HUDEP-2 (cell line): ENCODE data around the gene TSR1.

Experiments
- DNase-seq, 76 experiments: peaks; one replicate each; lab custom pipeline; 2025; ENCODE audit not compliant: unreplicated experiment in 76 of 76; lab: John Stamatoyannopoulos, UW

The TSR1 gene

GRCh38 chr17:2336215-2336851 lies at the start of gene TSR1:
TSS of gene TSR1 (minus strand) at chr17:2336457. CDS start at chr17:2336427, 30 bp downstream.
- DNase-seq = peak in 75 of 76 experiments; percentile 21 to 91 (median 78)

GRCh38 chr17:2385240-2386210 lies 49.3 kb upstream of the TSR1 start:
- DNase-seq = no peak

- DNase-seq = no peak
Measured at GRCh38 chr17:2384439-2385127, 48.3 kb upstream of the TSR1 start.

DNA sequence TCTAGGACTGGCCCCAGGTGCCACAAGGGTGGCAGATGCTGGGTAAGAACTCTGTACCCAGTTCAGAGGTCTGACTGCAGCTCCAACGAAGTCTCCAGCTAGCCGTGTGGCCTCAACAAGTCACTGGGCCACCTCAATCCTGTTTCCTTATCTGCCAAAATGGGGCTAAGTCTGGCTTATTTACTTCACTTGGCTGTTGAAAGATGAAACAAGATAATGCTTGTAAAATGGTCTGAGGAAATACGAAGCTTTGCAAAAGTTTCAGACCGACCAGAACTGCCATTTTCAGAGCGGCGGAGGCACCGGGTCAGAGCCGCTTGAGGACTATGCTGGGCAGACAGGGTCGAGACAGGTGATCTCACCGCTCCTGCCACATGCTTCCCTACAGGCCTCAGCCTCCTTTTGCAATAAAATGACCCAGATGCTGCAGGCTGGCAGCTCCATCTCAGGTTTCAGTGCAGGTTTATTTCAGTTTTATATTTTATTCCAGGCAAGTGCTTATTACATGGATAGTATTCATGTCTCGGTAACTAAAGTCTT lies 47.4 kb upstream of the TSR1 start:
- DNase-seq = no peak

GRCh38 chr17:2380950-2381649 lies 44.8 kb upstream of the TSR1 start:
- DNase-seq = peak in 23 of 76 experiments; percentile 2 to 53 (median 15)

DNA sequence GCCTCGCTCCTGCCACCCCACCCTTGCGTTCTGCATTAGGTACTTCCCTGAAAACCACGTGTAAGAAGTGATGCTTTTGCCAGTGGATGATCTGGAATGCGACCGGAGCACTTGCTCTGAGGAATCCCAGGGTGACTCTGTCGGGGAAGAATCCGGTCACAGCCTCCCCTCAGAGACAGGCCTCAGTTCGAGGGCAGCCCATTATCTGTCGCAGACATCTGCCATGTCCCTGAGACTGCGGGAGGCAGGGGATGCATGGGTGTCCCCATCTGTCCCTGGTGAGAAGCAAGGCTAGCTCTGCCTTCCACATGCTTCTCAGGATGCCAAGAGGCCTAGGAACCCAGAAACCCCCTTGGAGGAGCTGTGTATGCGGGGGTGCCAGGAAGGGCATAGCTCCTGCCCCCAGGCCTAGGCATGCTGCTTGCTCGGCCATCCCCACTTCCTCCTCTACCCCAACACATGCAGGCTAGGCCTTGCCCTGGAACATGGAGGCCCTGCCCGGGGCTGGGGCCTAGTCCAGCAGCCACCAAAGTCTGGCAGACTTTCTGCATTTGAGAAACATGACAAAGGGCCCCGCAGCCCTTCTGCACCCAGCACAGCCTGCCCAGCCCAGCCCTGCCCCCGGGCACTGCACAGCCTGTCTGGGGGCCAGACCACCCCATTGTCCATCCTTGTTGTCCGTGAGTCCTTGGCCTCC lies 44.1 kb upstream of the TSR1 start:
- DNase-seq = peak in 1 of 76 experiments; percentile 6

DNA sequence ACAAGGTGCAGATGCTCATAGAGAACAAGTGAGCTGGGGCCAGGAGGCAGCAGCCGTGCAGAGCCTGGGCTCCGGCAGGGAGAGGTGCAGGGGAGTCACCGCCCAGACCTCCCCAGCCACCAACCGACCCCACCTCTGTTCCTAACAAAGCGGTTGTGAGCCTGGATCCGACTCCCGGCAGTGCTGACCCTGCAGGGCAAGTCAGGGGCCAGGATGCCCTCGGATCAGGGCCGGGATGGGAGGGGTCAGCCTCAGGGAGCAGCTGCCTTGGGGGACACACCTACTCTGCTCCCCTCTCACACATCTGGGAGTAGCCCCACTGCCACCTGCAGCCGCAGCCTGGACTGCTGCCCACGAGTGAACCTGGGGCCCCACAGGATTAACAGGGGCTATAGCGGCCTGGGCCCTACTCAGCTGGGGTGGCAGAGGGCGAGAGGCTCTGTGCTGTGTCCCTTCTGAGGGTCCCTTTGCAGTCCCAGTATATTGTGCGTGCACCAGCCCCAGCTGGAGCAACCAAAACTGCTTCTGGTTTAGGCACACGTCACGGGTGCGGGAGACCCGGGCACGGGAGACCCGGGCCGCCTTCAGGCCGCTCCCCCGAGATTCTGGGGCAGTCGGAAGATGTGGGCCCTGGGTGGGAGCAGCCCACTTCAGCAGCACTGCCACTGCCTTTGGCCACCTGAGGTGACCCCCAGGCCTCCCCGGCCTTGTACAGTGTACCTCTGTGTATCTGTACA lies 43.4 kb upstream of the TSR1 start:
- no peak for DNase-seq

- DNase-seq = no peak
Measured at GRCh38 chr17:2378905-2379304, 42.6 kb upstream of the TSR1 start.

GRCh38 chr17:2377659-2378058 lies 41.4 kb upstream of the TSR1 start:
- DNase-seq = no peak

GRCh38 chr17:2376107-2376506 lies 39.9 kb upstream of the TSR1 start:
- DNase-seq = no peak

DNA sequence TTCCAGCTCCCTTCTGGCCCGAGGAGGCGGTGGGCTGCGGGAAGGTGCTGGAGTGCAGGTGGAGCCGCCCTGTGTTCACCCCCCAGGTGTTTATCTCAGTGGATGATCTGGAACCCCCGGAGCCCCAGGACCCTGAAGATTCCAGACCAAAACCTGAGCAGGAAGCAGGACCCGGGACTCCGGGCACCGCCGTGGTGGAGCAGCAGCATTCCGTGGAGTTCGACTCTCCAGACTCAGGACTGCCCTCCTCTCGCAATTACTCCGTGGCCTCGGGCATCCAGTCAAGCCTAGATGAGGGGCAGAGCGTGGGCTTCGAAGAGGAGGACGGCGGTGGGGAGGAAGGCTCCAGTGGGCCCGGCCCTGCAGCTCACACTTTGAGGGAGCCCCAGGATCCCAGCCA lies 39.1 kb upstream of the TSR1 start:
- DNase-seq = no peak

DNA sequence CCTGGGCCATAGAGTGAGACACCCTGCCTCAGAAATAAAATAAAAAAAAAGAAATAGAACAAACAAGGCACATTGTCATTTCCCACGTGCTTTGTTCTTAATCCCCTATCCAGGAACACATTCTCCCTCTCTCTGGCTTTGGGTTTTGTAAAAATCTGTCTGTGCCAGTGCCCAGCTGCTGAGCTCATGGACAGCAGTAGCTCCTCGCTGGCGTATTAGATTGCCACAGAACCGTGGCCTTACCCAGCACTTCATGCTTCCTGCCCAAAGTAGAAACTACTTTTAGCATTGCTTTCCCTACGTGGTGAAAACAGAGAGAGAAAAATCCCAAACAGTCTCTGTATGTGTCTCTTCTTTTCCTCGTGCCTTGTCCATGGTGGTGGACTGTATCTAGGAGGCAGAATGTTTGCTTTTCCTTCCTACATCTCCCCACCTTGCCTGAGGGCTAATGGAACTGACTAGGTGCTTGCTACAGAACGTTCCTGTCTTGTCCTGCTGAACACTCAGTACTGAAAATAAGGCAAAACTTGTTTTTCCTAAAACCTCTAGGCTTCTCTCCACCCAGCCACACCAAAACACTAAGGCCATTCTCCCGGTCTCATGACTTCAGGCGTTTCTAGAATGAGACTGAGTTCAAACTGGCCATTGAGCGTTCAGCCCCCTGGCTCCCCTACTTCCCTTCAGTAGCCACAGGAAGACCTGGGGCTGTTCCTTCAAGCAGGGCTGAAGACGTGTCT lies 38.5 kb upstream of the TSR1 start:
- no peak for DNase-seq

- DNase-seq = no peak
Measured at GRCh38 chr17:2373179-2373578, 36.9 kb upstream of the TSR1 start.

- DNase-seq = no peak
Measured at GRCh38 chr17:2372681-2373080, 36.4 kb upstream of the TSR1 start.

GRCh38 chr17:2372180-2372579 lies 35.9 kb upstream of the TSR1 start:
- DNase-seq = no peak

DNA sequence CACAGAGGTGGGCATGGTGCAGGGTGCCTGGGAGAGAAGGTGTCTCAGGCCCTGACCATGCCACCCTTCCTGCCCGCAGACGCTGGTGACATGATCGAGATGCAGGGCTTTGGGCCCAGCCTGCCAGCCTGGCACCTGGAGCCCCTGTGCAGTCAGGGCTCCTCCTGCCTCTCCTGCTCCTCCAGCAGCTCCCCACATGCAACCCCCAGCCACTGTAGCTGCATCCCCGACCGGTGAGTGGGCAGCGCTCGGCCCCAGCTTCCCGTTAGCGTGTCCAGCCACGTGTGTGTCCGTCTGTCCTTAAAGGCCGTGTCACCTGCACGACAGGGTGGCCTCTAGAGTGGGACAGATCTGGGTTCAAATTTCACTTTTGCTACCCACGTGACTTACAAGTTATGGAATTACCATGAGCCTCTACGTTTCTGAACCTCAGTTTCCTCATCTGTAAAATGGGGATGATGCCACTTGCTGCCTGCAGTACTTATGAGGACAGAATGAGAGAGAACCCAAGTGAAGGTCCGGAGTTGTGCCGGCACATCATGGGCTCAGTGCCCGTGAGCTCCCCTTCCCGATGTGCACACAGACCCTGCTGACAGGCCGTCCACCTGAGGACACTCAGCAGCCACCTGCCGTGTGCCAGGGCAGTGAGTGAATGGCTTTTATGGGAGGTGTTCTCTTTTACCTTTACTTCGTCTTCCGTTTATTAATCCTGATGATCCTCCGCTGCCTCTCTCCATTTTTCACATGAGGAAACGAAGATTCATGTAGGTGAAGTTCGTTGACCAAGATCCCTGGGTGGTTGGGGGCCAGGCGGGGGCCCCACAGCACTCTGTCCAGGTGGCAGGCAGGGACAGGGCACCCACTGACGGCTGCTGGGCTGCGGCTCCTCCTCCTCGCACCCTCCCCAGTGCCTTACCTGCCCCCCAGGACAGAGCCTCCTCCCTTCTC lies 35.2 kb upstream of the TSR1 start:
- no peak for DNase-seq

DNA sequence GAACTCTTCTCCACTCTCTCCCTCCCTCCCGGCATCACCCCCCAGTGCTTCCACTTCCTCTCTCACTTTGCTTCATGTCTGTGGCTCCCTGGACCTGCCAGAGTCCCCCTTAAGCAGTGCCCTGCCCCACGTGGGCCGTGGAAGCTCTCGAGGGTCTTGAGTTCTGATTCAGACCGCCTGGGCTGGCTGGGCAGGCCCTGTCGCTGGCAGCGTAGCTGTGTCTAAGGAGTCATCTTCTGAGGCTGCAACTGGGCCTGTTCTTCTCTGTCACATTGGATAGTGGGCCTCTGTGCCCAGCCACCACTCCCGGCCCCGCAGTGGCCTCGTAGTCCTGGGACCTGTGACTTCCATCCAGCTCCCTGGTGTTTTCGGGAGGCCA lies 33.9 kb upstream of the TSR1 start:
- no peak for DNase-seq
